PC-9 (cell line): ENCODE measurements around the gene MOSPD2.

Source experiments
- CTCF ChIP-seq: fragments of 200-600 bp; sonication (generic); conservative IDR thresholded peaks from 2 replicates; pipeline ENCODE4 v1.6.1; 2017; ENCODE audit warnings: mixed run types, antibody characterized with exemption, mild to moderate bottlenecking, moderate library complexity
- EZH2 ChIP-seq: fragments of 200-600 bp; sonication (generic); IDR thresholded peaks from 2 replicates; pipeline ENCODE4 v1.8.0; 2017; ENCODE audit warnings: antibody characterized with exemption, low read depth

DNA sequence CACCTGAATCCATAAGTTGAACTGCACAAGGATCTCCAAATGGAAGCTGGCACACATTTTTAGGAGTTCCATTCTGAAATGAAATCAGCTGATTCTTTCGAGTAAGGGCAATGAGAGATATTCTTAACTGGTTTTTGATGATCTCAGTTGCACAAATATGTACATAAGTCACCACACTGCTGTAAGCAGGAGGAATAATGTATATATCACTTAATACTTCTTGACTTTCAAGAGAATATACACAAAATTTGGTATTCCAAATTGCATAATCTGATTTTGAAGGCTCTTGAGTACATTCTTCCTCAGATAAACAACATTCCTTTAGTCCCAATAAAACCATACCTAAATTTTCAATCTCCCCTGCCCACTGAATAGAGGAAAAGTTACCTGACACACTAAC lies 8.6 kb upstream of the MOSPD2 start:
- TF ChIP-seq CTCF (no peak), EZH2 (no peak)
